Measurements from ENCODE around the gene MRGPRD.

DNA sequence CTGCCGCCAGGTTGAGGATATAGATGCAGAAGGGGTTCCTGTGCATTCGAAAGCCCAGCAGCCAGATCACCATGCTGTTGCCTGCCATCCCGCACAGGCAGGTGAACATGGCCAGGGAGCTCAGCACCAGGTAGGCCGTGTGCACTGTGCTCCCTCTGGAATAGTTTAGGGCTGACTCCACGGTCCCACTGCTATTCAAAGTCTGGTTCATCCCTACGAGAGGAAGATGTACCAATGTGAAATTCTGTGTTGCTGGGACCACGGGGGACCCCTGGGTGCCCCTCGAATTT, at the start of gene MRGPRD:
- TF ChIP-seq CTCF (conservative IDR thresholded peaks at IDR 0.05) (no peak), ZFX (IDR thresholded peaks at IDR 0.05) (no peak)
